ENCODE data around the gene MNDA. TPM values are rescaled to one million over a fixed set of nuclear protein-coding genes. Genes with fewer than 3 reads are reported as not detected.

MNDA gene
- total RNA-seq, 1 experiment from 2014 or later = not detected

DNA sequence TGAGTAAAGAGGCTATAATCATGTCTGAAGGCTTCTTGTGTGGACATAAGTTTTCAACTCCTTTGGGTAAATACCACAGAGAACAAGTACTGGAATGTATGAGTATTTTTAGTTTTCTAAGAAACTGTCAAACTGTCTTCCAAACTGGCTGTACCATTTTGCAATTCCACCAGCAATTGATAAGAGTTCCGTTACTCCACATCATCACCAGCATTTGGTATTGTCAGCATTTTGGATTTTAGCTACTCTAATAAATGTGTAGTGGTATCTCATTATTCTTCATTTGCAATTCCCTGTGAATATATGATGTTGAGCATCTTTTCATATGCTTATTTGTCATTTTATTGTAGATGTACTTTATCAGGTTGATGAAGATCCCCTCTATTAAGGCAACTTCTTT lies 9.4 kb upstream of the MNDA start:
- no peaks in the 10 kb centered on the region for H3K4me1 ChIP-seq (ENCODE audit: insufficient read depth, low read length, poor library complexity, severe bottlenecking)
- ChIA-PET CTCF (no interaction called here), POLR2A (ENCODE audit: low non-redundant PET) (no interaction called here)
- BruUV-seq (replicated peaks) = no TSS peak
- H3K36me3 ChIP-seq (ENCODE audit: insufficient read depth, low read length, poor library complexity, severe bottlenecking) = no peaks in the 10 kb centered on the region
- H3K9me3 ChIP-seq (ENCODE audit: low read depth, low read length, poor library complexity, severe bottlenecking) = no peaks in the 10 kb centered on the region
- H3K27ac ChIP-seq (ENCODE audit: low read depth, low read length, poor library complexity, severe bottlenecking) = no peak overlapping the region
- no peak for TF ChIP-seq EZH2 (IDR thresholded peaks at IDR 0.05; ENCODE audit: borderline replicate concordance, low read depth, low read length, poor library complexity, severe bottlenecking)
- TF ChIP-seq, protein P1, sequence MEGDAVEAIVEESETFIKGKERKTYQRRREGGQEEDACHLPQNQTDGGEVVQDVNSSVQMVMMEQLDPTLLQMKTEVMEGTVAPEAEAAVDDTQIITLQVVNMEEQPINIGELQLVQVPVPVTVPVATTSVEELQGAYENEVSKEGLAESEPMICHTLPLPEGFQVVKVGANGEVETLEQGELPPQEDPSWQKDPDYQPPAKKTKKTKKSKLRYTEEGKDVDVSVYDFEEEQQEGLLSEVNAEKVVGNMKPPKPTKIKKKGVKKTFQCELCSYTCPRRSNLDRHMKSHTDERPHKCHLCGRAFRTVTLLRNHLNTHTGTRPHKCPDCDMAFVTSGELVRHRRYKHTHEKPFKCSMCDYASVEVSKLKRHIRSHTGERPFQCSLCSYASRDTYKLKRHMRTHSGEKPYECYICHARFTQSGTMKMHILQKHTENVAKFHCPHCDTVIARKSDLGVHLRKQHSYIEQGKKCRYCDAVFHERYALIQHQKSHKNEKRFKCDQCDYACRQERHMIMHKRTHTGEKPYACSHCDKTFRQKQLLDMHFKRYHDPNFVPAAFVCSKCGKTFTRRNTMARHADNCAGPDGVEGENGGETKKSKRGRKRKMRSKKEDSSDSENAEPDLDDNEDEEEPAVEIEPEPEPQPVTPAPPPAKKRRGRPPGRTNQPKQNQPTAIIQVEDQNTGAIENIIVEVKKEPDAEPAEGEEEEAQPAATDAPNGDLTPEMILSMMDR (conservative IDR thresholded peaks at IDR 0.05; ENCODE audit: low read depth, low read length) = no peak
- no peaks in the 10 kb centered on the region for H3K27me3 ChIP-seq (replicated peaks; ENCODE audit: insufficient read depth, low read depth, low read length, poor library complexity)
- intact Hi-C loops (cut with micrococcal nuclease; ENCODE audit: unreplicated experiment) = no loop called here
- no peak for DNase-seq (ENCODE audit: low spot score)
- no peak overlapping the region for H3K4me3 ChIP-seq (ENCODE audit: low read depth, low read length, poor library complexity, severe bottlenecking)

DNA sequence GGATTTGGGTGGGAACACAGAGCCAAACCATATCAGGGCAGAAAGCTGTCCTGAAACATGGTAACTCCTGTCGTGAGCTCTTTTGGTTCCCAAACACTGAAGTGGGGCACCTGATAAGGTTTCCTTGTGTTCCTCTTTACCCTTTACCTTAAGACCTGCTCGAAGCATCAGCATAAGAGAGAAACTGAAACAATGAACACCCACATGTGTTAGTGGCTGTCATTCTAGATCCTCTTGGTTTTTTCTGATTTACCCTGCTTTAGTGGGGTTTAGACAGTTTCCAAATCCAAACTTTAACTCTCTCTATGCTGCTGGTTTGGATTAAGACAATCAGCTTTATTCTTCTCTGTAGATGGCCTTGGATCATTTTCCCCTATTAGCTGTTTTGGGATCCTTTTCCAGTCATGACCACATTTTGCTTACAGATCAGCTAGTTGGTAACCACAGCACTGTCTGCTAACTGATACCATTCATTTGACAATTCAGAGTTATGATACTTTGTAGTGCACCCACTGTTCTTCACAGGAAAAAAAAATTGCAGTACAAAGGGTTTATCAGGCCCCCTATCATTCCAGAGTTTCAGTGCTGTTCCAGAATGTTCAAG lies 975 bp upstream of the MNDA start:
- Histone ChIP-seq H3K9me3 (ENCODE audit: low read depth, low read length, poor library complexity, severe bottlenecking) (no peaks in the 10 kb centered on the region), H3K27me3 (replicated peaks; ENCODE audit: insufficient read depth, low read depth, low read length, poor library complexity) (peaks cover 2% of the 10 kb centered on the region), H3K27ac (ENCODE audit: low read depth, low read length, poor library complexity, severe bottlenecking) (no peak overlapping the region), H3K36me3 (ENCODE audit: insufficient read depth, low read length, poor library complexity, severe bottlenecking) (no peaks in the 10 kb centered on the region), H3K4me1 (ENCODE audit: insufficient read depth, low read length, poor library complexity, severe bottlenecking) (no peaks in the 10 kb centered on the region), H3K4me3 (ENCODE audit: low read depth, low read length, poor library complexity, severe bottlenecking) (no peak overlapping the region)
- ChIA-PET POLR2A (ENCODE audit: low non-redundant PET) (no interaction called here), CTCF (no interaction called here)
- intact Hi-C loops (cut with micrococcal nuclease; ENCODE audit: unreplicated experiment) = no loop called here
- no TSS peak for BruUV-seq (replicated peaks)
- DNase-seq (ENCODE audit: low spot score) = no peak
- TF ChIP-seq, protein P1 (conservative IDR thresholded peaks at IDR 0.05; ENCODE audit: low read depth, low read length) = no peak
- no peak for TF ChIP-seq EZH2 (IDR thresholded peaks at IDR 0.05; ENCODE audit: borderline replicate concordance, low read depth, low read length, poor library complexity, severe bottlenecking)

DNA sequence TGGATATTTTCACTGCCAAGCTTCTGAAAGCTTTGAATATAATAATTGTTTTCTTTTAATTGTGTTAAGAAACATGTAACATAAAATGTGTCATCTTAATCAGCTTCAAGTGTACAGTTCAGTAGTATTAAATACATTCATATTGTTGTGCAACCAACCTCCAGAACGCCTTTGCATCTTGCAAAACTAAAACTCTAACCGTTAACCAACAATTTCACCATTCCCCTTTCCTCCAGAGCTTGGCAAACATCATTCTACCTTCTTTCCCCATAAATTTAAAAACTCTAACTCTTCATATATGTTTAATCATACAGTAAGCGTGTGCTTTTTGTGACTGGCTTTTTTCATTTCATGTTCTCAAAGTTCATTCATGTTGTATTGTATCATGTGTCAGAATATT lies 2.1 kb downstream of the MNDA start:
- no peak for TF ChIP-seq EZH2 (IDR thresholded peaks at IDR 0.05; ENCODE audit: borderline replicate concordance, low read depth, low read length, poor library complexity, severe bottlenecking)
- TF ChIP-seq, protein P1 (conservative IDR thresholded peaks at IDR 0.05; ENCODE audit: low read depth, low read length) = no peak
- BruUV-seq (replicated peaks) = no TSS peak
- no peaks in the 10 kb centered on the region for H3K36me3 ChIP-seq (ENCODE audit: insufficient read depth, low read length, poor library complexity, severe bottlenecking)
- DNase-seq (ENCODE audit: low spot score) = no peak
- no peak overlapping the region for H3K27ac ChIP-seq (ENCODE audit: low read depth, low read length, poor library complexity, severe bottlenecking)
- no peaks in the 10 kb centered on the region for H3K9me3 ChIP-seq (ENCODE audit: low read depth, low read length, poor library complexity, severe bottlenecking)
- CTCF ChIA-PET = no interaction called here
- peaks cover 3% of the 10 kb centered on the region for H3K27me3 ChIP-seq (replicated peaks; ENCODE audit: insufficient read depth, low read depth, low read length, poor library complexity)
- POLR2A ChIA-PET (ENCODE audit: low non-redundant PET) = no interaction called here
- H3K4me3 ChIP-seq (ENCODE audit: low read depth, low read length, poor library complexity, severe bottlenecking) = no peak overlapping the region
- no peaks in the 10 kb centered on the region for H3K4me1 ChIP-seq (ENCODE audit: insufficient read depth, low read length, poor library complexity, severe bottlenecking)
- intact Hi-C loops (cut with micrococcal nuclease; ENCODE audit: unreplicated experiment) = no loop called here

Measured in A673 (cell line).